K562 (cell line): ENCODE data around the gene ODC1. TPM values are rescaled to one million over a fixed set of nuclear protein-coding genes. Genes with fewer than 3 reads are reported as not detected.

Experiments used
- BHLHE40 ChIP-seq: IDR thresholded peaks from 2 replicates; pipeline ENCODE4 v1.6.1; 2011; ENCODE audit warnings: low read length, improper control_type of control experiment
- EP300 ChIP-seq: IDR thresholded peaks from 2 replicates; pipeline ENCODE4 v1.6.1; 2012; ENCODE audit warnings: low read length, improper control_type of control experiment
- HNRNPUL1 ChIP-seq: fragments of 200-400 bp; formaldehyde crosslinking; IDR thresholded peaks from 2 replicates; pipeline ENCODE4 v1.6.1; 2017; ENCODE audit warnings: low read length
- JUND ChIP-seq, 2 experiments: IDR thresholded peaks; 2 replicates in 1 of 2; 3 replicates in 1 of 2; pipeline ENCODE4 v1.6.1; 2011; ENCODE audit warnings: borderline replicate concordance in 2 of 2, low read depth in 2 of 2, low read length in 2 of 2, improper control_type of control experiment in 1 of 2, missing biosample characterization in 1 of 2, missing genetic modification characterization in 1 of 2, missing genetic modification reagents in 1 of 2
- MAZ ChIP-seq, 2 experiments: fragments of 450-650 bp in 1 of 2; sonication (generic) in 1 of 2; formaldehyde crosslinking; IDR thresholded peaks in 1 of 2; conservative IDR thresholded peaks in 1 of 2; 2 replicates each; pipeline versions ENCODE4 v1.4.0 to v1.5.0; 2020; ENCODE audit warnings: mild to moderate bottlenecking in 1 of 2, missing genetic modification reagents in 1 of 2
- MYNN ChIP-seq, 2 experiments: sonication (generic); formaldehyde crosslinking in 1 of 2; IDR thresholded peaks; 2 replicates each; pipeline versions ENCODE4 v1.5.0 to v1.6.1; 2016 to 2020; ENCODE audit warnings: antibody characterized with exemption in 1 of 2, missing genetic modification reagents in 1 of 2
- POLR2G ChIP-seq: fragments of 200-400 bp; formaldehyde crosslinking; IDR thresholded peaks from 2 replicates; pipeline ENCODE4 v1.6.1; 2017; ENCODE audit warnings: low read depth, mild to moderate bottlenecking, antibody characterized with exemption, low read length, moderate library complexity
- PPARD ChIP-seq: fragments of 250-450 bp; sonication (Bioruptor Pico); IDR thresholded peaks from 2 replicates; pipeline ENCODE4 v1.8.0; 2022; ENCODE audit warnings: inconsistent platforms, mild to moderate bottlenecking, moderate library complexity
- SAFB2 ChIP-seq: fragments of 200-400 bp; formaldehyde crosslinking; IDR thresholded peaks from 2 replicates; pipeline ENCODE4 v1.6.1; 2018; ENCODE audit warnings: borderline replicate concordance, low read length, low read depth, moderate library complexity; ENCODE audit not compliant: severe bottlenecking
- SRF ChIP-seq, 2 experiments: fragments of 250-450, 450-650 bp in 1 of 2; sonication (Bioruptor Pico) in 1 of 2; sonication (generic) in 1 of 2; formaldehyde crosslinking; IDR thresholded peaks; 2 replicates each; pipeline versions ENCODE4 v1.5.0 to v1.5.1; 2020 to 2022; ENCODE audit warnings: mild to moderate bottlenecking in 1 of 2, missing genetic modification reagents in 1 of 2
- TCFL5 ChIP-seq: fragments of 250-450 bp; sonication (Bioruptor Pico); conservative IDR thresholded peaks from 2 replicates; pipeline ENCODE4 v1.6.1; 2021; ENCODE audit warnings: mild to moderate bottlenecking, moderate library complexity, matching md5 sums
- ZKSCAN8 ChIP-seq: fragments of 200-800 bp; sonication (Bioruptor generic); IDR thresholded peaks from 2 replicates; pipeline ENCODE4 v1.6.1; 2016; ENCODE audit warnings: missing genetic modification characterization, missing compliant biosample characterization
- ZNF584 ChIP-seq: fragments of 200-800 bp; sonication (Bioruptor generic); IDR thresholded peaks from 2 replicates; pipeline ENCODE4 v1.6.1; 2016; ENCODE audit warnings: low read depth, mild to moderate bottlenecking, missing genetic modification characterization, missing compliant biosample characterization
- ZNF76 ChIP-seq: fragments of 250-450 bp; sonication (Bioruptor Pico); IDR thresholded peaks from 2 replicates; pipeline ENCODE4 v1.4.0; 2020; ENCODE audit warnings: mild to moderate bottlenecking, moderate library complexity, borderline replicate concordance
- polyA plus RNA-seq, 8 experiments: library from polyadenylated mRNA; depleted of rRNA in 4 of 8; stranded (reverse) in 5 of 8; unstranded in 3 of 8; fragments of >200 nt; fragmentation: Nextera tagmentation in 2 of 8; fragmentation: Illumina TruSeq in 1 of 8; extraction: Ambion mirVana in 2 of 8; extraction: Trizol in 1 of 8; gene quantifications; 2 replicates each; pipeline versions ENCODE4 v1.2.1 to v1.2.3, GENCODE V29; 2011 to 2014; ENCODE audit warnings: inconsistent platforms in 1 of 8, missing spikeins in 1 of 8
- total RNA-seq, 7 experiments: library from RNA; depleted of rRNA in 6 of 7; stranded (reverse); fragments of >200 nt in 6 of 7; fragmentation: Illumina TruSeq in 2 of 7; extraction: Trizol in 2 of 7; gene quantifications; 2 replicates each; pipeline versions ENCODE4 v1.2.1 to v1.2.3, GENCODE V29; 2011 to 2021; ENCODE audit warnings: low replicate concordance in 1 of 7
- TF ChIP-seq, protein P1 (sequence below), 2 experiments: fragments of 450-650 bp in 1 of 2; sonication (generic) in 1 of 2; formaldehyde crosslinking; conservative IDR thresholded peaks; 2 replicates each; pipeline versions ENCODE4 v1.4.0 to v1.8.1; 2020 to 2022; ENCODE audit warnings: mild to moderate bottlenecking in 1 of 2, missing genetic modification reagents in 1 of 2
- TF ChIP-seq, protein P2 (sequence below): fragments of 450-650 bp; IDR thresholded peaks from 2 replicates; pipeline ENCODE4 v1.6.1; 2017; ENCODE audit warnings: antibody characterized with exemption, mild to moderate bottlenecking
- TF ChIP-seq, protein P3 (sequence below): fragments of 250-450 bp; sonication (Bioruptor Pico); IDR thresholded peaks from 2 replicates; pipeline ENCODE4 v1.4.0; 2020; ENCODE audit warnings: mild to moderate bottlenecking, moderate library complexity

The ODC1 gene
- total and polyA plus RNA-seq, 9 of the 15 experiments (the other 6 are each of a cell fraction or from before 2014, with no cell fraction given): 142 to 563 (median 457) TPM

DNA sequence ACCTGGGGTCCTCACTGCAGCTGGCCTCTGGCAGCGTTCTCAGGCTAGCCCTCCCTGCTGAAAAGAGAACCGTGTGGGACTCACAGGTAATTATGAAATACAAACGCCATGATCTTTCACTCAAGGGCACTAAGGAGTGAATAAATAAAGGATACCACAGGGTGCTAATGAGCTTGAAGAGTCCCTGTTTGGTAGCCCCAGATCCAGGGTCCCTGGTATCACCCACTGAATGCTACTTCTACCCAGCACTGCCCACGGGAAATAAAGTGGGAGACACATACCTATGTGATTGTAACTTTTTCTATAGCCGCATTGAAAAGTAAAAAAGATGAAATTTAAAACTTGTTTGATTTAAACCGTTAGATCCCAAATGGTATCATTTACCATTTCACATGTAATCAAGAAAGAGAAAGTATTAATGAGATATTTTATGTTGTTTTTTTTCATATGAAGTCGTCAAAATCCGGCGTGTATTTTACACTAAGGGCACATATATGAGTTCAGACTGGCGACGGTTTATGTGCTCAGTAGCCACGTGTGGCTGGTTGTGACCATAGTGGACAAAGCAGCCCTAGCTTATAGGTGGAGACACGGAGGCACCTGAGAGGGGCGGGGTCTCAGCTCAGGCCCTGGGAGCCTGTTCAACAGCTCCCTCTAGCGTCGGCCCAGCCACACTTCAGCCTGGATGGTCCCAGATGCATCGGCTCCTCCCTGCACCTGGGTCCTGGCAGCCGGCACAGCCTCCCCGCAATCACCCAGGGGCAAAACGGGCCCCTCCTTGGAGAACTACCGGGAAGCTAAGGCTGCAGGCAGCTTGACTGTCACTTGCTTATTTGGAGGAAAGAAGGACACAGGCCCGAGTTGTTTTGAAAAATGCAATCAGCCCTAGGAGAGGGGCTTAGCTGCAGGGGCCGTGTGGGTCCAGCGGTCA lies 39.2 kb downstream of the ODC1 start (continued):
- TF ChIP-seq JUND (IDR thresholded peaks at IDR 0.05; ENCODE audit: borderline replicate concordance, low read depth, low read length) (peak; percentile 54; the same call in 1 of the 2 replicates), JUND (tag; IDR thresholded peaks at IDR 0.05; ENCODE audit: borderline replicate concordance, low read depth, low read length) (peak; percentile 24; the same call in 1 of the 3 replicates), PPARD (CRISPR knock-in tag) (no peak), POLR2G (peak; percentile 34; the same call in 1 of the 2 replicates), SAFB2 (no peak), HNRNPUL1 (no peak), EP300 (peak; percentile 8; the same call in 1 of the 2 replicates), ZNF584 (CRISPR knock-in tag) (0 out of 2 replicates have a peak, but pooled peaks have one; percentile 36), BHLHE40 (peak; percentile 73), MYNN (IDR thresholded peaks at IDR 0.05) (peak; percentile 22; the same call in 1 of the 2 replicates), MYNN (CRISPR knock-in tag; IDR thresholded peaks at IDR 0.05) (no peak), MAZ (CRISPR knock-in tag; conservative IDR thresholded peaks at IDR 0.05 in 1 of 2, IDR thresholded peaks at IDR 0.05 in 1 of 2) (peak; percentile 23 to 71; a peak in 2 of 4 replicates), ZKSCAN8 (CRISPR knock-in tag) (no peak), ZNF76 (no peak), TCFL5 (CRISPR knock-in tag) (no peak), SRF (CRISPR knock-in tag; IDR thresholded peaks at IDR 0.05) (peak in 1 of 2 experiments; percentile 64; a peak in 1 of 4 replicates)
- TF ChIP-seq, protein P1, sequence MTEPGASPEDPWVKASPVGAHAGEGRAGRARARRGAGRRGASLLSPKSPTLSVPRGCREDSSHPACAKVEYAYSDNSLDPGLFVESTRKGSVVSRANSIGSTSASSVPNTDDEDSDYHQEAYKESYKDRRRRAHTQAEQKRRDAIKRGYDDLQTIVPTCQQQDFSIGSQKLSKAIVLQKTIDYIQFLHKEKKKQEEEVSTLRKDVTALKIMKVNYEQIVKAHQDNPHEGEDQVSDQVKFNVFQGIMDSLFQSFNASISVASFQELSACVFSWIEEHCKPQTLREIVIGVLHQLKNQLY (CRISPR knock-in tag; conservative IDR thresholded peaks at IDR 0.05): no peak
- TF ChIP-seq, protein P2, sequence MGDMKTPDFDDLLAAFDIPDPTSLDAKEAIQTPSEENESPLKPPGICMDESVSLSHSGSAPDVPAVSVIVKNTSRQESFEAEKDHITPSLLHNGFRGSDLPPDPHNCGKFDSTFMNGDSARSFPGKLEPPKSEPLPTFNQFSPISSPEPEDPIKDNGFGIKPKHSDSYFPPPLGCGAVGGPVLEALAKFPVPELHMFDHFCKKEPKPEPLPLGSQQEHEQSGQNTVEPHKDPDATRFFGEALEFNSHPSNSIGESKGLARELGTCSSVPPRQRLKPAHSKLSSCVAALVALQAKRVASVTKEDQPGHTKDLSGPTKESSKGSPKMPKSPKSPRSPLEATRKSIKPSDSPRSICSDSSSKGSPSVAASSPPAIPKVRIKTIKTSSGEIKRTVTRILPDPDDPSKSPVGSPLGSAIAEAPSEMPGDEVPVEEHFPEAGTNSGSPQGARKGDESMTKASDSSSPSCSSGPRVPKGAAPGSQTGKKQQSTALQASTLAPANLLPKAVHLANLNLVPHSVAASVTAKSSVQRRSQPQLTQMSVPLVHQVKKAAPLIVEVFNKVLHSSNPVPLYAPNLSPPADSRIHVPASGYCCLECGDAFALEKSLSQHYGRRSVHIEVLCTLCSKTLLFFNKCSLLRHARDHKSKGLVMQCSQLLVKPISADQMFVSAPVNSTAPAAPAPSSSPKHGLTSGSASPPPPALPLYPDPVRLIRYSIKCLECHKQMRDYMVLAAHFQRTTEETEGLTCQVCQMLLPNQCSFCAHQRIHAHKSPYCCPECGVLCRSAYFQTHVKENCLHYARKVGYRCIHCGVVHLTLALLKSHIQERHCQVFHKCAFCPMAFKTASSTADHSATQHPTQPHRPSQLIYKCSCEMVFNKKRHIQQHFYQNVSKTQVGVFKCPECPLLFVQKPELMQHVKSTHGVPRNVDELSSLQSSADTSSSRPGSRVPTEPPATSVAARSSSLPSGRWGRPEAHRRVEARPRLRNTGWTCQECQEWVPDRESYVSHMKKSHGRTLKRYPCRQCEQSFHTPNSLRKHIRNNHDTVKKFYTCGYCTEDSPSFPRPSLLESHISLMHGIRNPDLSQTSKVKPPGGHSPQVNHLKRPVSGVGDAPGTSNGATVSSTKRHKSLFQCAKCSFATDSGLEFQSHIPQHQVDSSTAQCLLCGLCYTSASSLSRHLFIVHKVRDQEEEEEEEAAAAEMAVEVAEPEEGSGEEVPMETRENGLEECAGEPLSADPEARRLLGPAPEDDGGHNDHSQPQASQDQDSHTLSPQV: peak; percentile 88
- TF ChIP-seq, protein P3, sequence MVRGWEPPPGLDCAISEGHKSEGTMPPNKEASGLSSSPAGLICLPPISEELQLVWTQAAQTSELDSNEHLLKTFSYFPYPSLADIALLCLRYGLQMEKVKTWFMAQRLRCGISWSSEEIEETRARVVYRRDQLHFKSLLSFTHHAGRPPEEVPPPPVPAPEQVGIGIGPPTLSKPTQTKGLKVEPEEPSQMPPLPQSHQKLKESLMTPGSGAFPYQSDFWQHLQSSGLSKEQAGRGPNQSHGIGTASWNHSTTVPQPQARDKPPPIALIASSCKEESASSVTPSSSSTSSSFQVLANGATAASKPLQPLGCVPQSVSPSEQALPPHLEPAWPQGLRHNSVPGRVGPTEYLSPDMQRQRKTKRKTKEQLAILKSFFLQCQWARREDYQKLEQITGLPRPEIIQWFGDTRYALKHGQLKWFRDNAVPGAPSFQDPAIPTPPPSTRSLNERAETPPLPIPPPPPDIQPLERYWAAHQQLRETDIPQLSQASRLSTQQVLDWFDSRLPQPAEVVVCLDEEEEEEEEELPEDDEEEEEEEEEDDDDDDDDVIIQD: no peak
